ENCODE results near the gene PLCB3. TPM values are rescaled to one million over a fixed set of nuclear protein-coding genes. Genes with fewer than 3 reads are reported as not detected.
A peak's percentile ranks its signal among the peaks of the same experiment; 100 is the strongest.

The PLCB3 gene
- total RNA-seq, 4 donors from 2014 or later = 16.2 to 33.2 (median 25.1) TPM

DNA sequence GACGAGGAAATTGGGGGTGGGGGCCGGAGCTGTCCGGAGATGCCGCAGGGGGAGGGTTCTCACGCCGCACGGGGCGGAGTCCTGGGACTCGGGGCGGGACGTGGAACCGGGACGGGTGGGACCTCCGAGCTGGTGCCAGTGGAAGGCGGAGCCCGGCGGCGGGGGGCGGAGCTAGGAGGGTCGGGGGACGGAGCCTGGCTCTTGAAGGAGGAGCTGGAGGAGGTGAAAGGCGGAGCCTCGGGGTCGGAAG, 10.2 kb upstream of the PLCB3 start:
- Histone ChIP-seq H3K27ac (peak overlapping the region; percentile 89 to 100 (median 97)), H3K4me3 (peak overlapping the region; percentile 34 to 95), H3K27me3 (no peaks in the 10 kb centered on the region), H3K4me1 (peaks cover 0 to 55% (median 39%) of the 10 kb centered on the region in 3 donors), H3K36me3 (peaks cover 0 to 50% of the 10 kb centered on the region in 2 donors), H3K9me3 (no peaks in the 10 kb centered on the region)
- ATAC-seq = peak; percentile 92
- WGBS, 2 donors (ENCODE audit: low coverage in 1 of 2) = 0% methylated on average over 3 of the region's 24 CpGs; no CpG with 5 or more reads in 1 of the 2 donors
- TF ChIP-seq, protein P1, sequence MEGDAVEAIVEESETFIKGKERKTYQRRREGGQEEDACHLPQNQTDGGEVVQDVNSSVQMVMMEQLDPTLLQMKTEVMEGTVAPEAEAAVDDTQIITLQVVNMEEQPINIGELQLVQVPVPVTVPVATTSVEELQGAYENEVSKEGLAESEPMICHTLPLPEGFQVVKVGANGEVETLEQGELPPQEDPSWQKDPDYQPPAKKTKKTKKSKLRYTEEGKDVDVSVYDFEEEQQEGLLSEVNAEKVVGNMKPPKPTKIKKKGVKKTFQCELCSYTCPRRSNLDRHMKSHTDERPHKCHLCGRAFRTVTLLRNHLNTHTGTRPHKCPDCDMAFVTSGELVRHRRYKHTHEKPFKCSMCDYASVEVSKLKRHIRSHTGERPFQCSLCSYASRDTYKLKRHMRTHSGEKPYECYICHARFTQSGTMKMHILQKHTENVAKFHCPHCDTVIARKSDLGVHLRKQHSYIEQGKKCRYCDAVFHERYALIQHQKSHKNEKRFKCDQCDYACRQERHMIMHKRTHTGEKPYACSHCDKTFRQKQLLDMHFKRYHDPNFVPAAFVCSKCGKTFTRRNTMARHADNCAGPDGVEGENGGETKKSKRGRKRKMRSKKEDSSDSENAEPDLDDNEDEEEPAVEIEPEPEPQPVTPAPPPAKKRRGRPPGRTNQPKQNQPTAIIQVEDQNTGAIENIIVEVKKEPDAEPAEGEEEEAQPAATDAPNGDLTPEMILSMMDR (IDR thresholded peaks at IDR 0.05) = no peak

GRCh38 chr11:64241491-64242374, 9.6 kb upstream of the PLCB3 start:
- TF ChIP-seq EP300 (IDR thresholded peaks at IDR 0.05) (no peak), POLR2AphosphoS5 (IDR thresholded peaks at IDR 0.05) (peak; percentile 45), POLR2A (IDR thresholded peaks at IDR 0.05) (peak; percentile 35 to 49)
- TF ChIP-seq, protein P1 (IDR thresholded peaks at IDR 0.05) = peak in 2 of 4 experiments; percentile 8 to 25
- H3K4me1 ChIP-seq = peaks cover 0 to 56% (median 39%) of the 10 kb centered on the region in 3 donors
- peaks cover 0 to 44% of the 10 kb centered on the region in 2 donors for H3K36me3 ChIP-seq
- 0% methylated on average over 3 to 4 of the region's 63 CpGs for WGBS, 2 donors (ENCODE audit: low coverage in 1 of 2)
- H3K9me3 ChIP-seq = no peaks in the 10 kb centered on the region
- peak overlapping the region; percentile 76 to 95 for H3K4me3 ChIP-seq
- H3K27me3 ChIP-seq = no peaks in the 10 kb centered on the region
- peak; percentile 1 for ATAC-seq
- peak overlapping the region; percentile 72 to 100 (median 97) for H3K27ac ChIP-seq

GRCh38 chr11:64243236-64243854, 8.0 kb upstream of the PLCB3 start:
- Histone ChIP-seq H3K4me3 (no peak overlapping the region), H3K4me1 (peaks cover 0 to 59% (median 45%) of the 10 kb centered on the region in 3 donors), H3K36me3 (peaks cover 0 to 28% of the 10 kb centered on the region in 2 donors), H3K27me3 (no peaks in the 10 kb centered on the region), H3K9me3 (no peaks in the 10 kb centered on the region), H3K27ac (peak overlapping the region in 3 of 4 donors; percentile 95 to 100 (median 99))
- 71 to 92% methylated on average over 2 to 5 of the region's 8 CpGs for WGBS, 2 donors (ENCODE audit: low coverage in 1 of 2)
- ATAC-seq = no peak
- TF ChIP-seq POLR2AphosphoS5 (IDR thresholded peaks at IDR 0.05) (no peak), POLR2A (IDR thresholded peaks at IDR 0.05) (no peak), EP300 (IDR thresholded peaks at IDR 0.05) (no peak)
- TF ChIP-seq, protein P1 (IDR thresholded peaks at IDR 0.05) = no peak

DNA sequence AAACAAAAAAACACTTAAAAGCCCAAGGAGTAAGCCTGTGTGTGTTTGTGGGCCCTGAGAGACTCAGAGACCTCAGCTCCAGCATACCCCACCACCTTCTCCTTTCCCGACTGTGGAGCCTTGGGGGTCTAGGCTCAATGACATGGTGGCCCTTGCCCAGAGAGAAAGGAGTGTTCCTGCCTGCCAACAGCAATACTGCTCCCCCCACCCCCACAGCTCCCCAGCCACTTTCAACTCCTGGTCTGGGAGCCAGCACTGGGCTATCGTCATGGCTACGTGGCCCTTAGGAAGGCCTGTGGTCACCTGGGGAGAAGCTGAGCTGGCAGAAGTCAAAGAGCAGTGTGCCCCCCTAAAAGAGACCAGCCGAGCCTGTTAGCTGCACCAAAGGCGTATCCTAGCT, 7.2 kb upstream of the PLCB3 start:
- 56% methylated on average over 2 of the region's 5 CpGs; no CpG with 5 or more reads in 1 of the 2 donors for WGBS, 2 donors (ENCODE audit: low coverage in 1 of 2)
- Histone ChIP-seq H3K27ac (peak overlapping the region in 2 of 4 donors; percentile 29 to 88), H3K27me3 (no peaks in the 10 kb centered on the region), H3K4me3 (no peak overlapping the region), H3K9me3 (no peaks in the 10 kb centered on the region), H3K36me3 (peaks cover 0 to 21% of the 10 kb centered on the region in 2 donors), H3K4me1 (peaks cover 0 to 59% (median 45%) of the 10 kb centered on the region in 3 donors)
- no peak for ATAC-seq
- TF ChIP-seq POLR2A (IDR thresholded peaks at IDR 0.05) (no peak), POLR2AphosphoS5 (IDR thresholded peaks at IDR 0.05) (no peak), EP300 (IDR thresholded peaks at IDR 0.05) (no peak)
- TF ChIP-seq, protein P1 (IDR thresholded peaks at IDR 0.05) = no peak
